Natural killer cell (primary cell): ENCODE data around the gene HCRTR1. TPM values are rescaled to one million over a fixed set of nuclear protein-coding genes. Genes with fewer than 3 reads are reported as not detected.
A peak's percentile ranks its signal among the peaks of the same experiment; 100 is the strongest.

Source experiments
- ATAC-seq, 3 donors: fragments of 150-1000 bp in 2 of 3; fragments of 200-7000 bp in 1 of 3; cut with Tn5 transposase; 1 replicate in 1 of 3; 2 replicates in 2 of 3; pipeline ENCODE4 v1.10.0; 2021; ENCODE audit warnings: mild to moderate bottlenecking in 2 of 3, moderate library complexity in 2 of 3
- DNase-seq, 2 donors: peaks; one replicate each; pipeline versions ENCODE4 v3.0.0 to v3.0.0-alpha.2; 2013 to 2021; ENCODE audit warnings: mixed read lengths in 1 of 2
- H3K27ac ChIP-seq: one replicate; pipeline ENCODE4 v1.5.1; 2013; ENCODE audit warnings: mild to moderate bottlenecking, low read length
- H3K27me3 ChIP-seq: one replicate; pipeline ENCODE4 v1.6.1; 2013; ENCODE audit warnings: low read length; ENCODE audit not compliant: control insufficient read depth, insufficient read depth
- H3K36me3 ChIP-seq: one replicate; pipeline ENCODE4 v1.6.1; 2013; ENCODE audit warnings: low read length; ENCODE audit not compliant: control insufficient read depth, insufficient read depth
- H3K4me1 ChIP-seq: one replicate; pipeline ENCODE4 v1.6.1; 2013; ENCODE audit warnings: low read length; ENCODE audit not compliant: control insufficient read depth, insufficient read depth
- H3K4me3 ChIP-seq: one replicate; pipeline ENCODE4 v1.5.1; 2013; ENCODE audit warnings: low read length
- H3K9me3 ChIP-seq: one replicate; pipeline ENCODE4 v1.6.1; 2013; ENCODE audit warnings: low read length; ENCODE audit not compliant: control insufficient read depth, insufficient read depth
- H3K27ac Mint-ChIP-seq, 2 donors: one replicate each; pipeline ENCODE4 v1.8.0; 2022; ENCODE audit warnings: mild to moderate bottlenecking in 2 of 2, mixed read lengths in 2 of 2, moderate library complexity in 1 of 2
- H3K27me3 Mint-ChIP-seq, 2 donors: one replicate each; pipeline ENCODE4 v1.8.0; 2022; ENCODE audit warnings: low read depth in 2 of 2, mixed read lengths in 2 of 2
- H3K36me3 Mint-ChIP-seq: one replicate; pipeline ENCODE4 v1.8.0; 2022; ENCODE audit warnings: mixed read lengths
- H3K4me1 Mint-ChIP-seq, 2 donors: one replicate each; pipeline ENCODE4 v1.8.0; 2022; ENCODE audit warnings: mixed read lengths in 2 of 2
- H3K4me3 Mint-ChIP-seq: one replicate; pipeline ENCODE4 v1.8.0; 2022; ENCODE audit warnings: mild to moderate bottlenecking, moderate library complexity, mixed read lengths
- H3K9me3 Mint-ChIP-seq, 2 donors: one replicate each; pipeline ENCODE4 v1.8.0; 2022; ENCODE audit warnings: mixed read lengths in 2 of 2
- WGBS: methylation state at CpG from one replicate; pipeline ENCODE4 v1.1.7; 2013; ENCODE audit warnings: missing lambda C conversion rate; ENCODE audit not compliant: insufficient coverage; 5-methylcytosine and 5-hydroxymethylcytosine counted together
- intact Hi-C: fragments of 100-400 bp; cut with micrococcal nuclease; formaldehyde crosslinking; loops from one replicate; pipeline ENCODE4 v1.14.2; 2022
- total RNA-seq, 4 donors: library from RNA; stranded (reverse); fragments of 120-200 nt in 1 of 4; gene quantifications; one replicate each; pipeline versions ENCODE4 v1.2.3 to v1.2.4, GENCODE V29; 2013 to 2022
- TF ChIP-seq, protein P1 (sequence below): fragments of 200-600 bp; IDR thresholded peaks from one replicate; pipeline ENCODE4 v1.8.0; 2022; ENCODE audit warnings: antibody characterized with exemption

Gene HCRTR1
- total RNA-seq, 3 donors from 2014 or later (not counting 1 experiment from before 2014, with no cell fraction given) = not detected

DNA sequence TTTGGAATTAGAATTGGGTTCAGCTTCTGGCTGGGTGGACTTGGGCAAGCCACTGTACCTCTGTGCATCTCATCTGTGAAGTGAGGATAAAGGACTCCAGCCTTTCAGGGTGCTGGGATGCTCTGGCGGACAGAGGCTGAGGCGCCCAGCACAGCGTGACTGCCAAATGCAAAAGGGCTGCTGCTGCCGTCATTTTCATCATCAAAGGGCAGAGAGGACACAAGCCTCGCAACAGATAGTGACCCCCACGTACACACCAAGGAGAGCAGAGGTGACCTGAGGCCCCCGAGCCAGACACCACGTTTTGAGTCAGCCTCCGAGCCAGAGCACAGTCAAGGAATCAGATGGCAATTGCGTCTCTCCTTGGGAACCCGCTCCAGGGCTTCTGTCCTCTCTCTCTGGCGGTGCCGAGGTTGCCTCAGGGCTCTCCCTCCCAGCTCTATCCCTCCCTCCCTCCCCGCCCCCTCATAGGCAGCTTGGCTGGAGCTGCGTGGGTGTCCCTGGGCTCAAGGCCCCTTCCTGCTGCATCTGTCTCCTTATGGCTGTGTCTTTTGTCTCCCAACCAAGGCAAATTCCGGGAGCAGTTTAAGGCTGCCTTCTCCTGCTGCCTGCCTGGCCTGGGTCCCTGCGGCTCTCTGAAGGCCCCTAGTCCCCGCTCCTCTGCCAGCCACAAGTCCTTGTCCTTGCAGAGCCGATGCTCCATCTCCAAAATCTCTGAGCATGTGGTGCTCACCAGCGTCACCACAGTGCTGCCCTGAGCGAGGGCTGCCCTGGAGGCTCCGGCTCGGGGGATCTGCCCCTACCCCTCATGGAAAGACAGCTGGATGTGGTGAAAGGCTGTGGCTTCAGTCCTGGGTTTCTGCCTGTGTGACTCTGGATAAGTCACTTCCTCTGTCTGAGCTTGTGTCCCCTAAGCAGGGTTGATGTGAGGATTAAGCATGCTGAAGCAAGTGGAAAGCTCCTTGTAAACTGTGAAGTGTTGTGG lies 9.0 kb downstream of the HCRTR1 start:
- Histone ChIP-seq H3K27ac (no peak overlapping the region), H3K36me3 (peaks cover 39% of the 10 kb centered on the region), H3K4me1 (no peaks in the 10 kb centered on the region), H3K4me3 (no peak overlapping the region), H3K27me3 (no peaks in the 10 kb centered on the region), H3K9me3 (no peaks in the 10 kb centered on the region)
- no peak for ATAC-seq
- no peak for DNase-seq
- Mint-ChIP-seq H3K4me3 (no peak overlapping the region), H3K4me1 (peaks cover 7 to 8% of the 10 kb centered on the region in 2 donors), H3K36me3 (no peaks in the 10 kb centered on the region), H3K27me3 (no peaks in the 10 kb centered on the region), H3K9me3 (no peaks in the 10 kb centered on the region), H3K27ac (peak overlapping the region in 1 of 2 donors; percentile 42)
- intact Hi-C loops = no loop called here
- TF ChIP-seq, protein P1, sequence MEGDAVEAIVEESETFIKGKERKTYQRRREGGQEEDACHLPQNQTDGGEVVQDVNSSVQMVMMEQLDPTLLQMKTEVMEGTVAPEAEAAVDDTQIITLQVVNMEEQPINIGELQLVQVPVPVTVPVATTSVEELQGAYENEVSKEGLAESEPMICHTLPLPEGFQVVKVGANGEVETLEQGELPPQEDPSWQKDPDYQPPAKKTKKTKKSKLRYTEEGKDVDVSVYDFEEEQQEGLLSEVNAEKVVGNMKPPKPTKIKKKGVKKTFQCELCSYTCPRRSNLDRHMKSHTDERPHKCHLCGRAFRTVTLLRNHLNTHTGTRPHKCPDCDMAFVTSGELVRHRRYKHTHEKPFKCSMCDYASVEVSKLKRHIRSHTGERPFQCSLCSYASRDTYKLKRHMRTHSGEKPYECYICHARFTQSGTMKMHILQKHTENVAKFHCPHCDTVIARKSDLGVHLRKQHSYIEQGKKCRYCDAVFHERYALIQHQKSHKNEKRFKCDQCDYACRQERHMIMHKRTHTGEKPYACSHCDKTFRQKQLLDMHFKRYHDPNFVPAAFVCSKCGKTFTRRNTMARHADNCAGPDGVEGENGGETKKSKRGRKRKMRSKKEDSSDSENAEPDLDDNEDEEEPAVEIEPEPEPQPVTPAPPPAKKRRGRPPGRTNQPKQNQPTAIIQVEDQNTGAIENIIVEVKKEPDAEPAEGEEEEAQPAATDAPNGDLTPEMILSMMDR = no peak
- WGBS = 93% methylated on average over 23 of the region's 23 CpGs

DNA sequence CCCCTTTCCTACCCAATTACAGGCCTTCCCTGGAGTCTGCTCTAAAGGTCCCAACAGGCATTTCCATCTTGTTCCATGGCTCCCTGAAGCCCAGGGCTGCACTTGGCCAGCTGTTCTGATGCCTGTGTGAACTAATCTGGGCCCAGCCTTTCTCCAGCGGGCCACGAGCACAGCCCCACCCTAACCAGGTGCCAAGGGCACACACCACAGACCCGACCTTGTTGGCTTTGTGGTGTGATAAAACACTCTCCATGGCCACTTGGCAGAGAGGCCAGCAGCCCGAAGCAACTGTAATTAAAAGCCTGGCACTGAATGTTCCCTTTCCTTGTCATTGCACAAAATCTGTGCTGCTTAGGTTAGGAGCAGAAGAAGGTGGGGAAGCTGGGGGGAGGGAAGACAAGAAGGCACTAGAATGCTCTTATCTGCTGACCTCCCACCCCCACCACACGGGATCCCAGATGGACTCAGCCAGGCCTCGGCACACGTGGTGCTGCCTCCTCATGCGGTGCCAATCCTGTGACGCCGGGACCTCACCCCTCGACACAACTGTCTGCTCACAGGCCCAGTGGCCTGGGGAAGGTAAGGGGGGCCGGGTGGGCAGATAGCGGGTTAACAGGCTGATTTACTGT lies 9.9 kb downstream of the HCRTR1 start:
- no peaks in the 10 kb centered on the region for H3K27me3 Mint-ChIP-seq
- H3K4me1 Mint-ChIP-seq = no peaks in the 10 kb centered on the region

DNA sequence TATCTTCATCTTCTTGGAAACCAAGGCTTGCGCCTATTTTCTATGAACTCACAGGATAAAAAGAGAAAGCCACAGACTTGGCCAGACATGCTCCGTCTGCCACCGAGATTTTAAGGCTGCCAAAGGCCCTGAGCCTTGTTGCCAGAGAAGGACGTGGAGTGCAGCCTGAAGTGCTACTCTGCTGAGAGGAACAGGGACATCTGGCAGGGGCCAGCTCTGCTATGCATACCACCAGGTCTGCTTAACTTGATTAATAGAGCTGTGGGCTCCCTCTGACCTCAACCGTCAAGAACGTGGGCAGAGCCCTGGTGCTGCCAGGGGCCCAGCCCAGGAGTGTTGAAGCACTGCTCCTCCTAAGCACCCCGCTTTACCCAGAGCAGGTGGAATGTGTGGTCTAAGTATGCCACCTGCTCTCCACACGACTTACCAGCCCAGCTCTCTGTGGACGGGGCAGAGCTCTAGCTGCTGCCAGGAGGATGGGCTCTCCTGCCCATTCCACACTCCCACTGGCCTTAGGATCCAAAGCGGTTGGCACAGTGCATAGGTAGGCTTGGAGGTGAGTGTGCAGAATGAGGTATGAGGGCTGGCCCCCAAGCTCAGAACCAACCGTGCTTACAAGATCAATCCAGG lies 10.6 kb downstream of the HCRTR1 start:
- no peak overlapping the region for H3K4me3 ChIP-seq
- Mint-ChIP-seq H3K36me3 (no peaks in the 10 kb centered on the region), H3K4me3 (no peak overlapping the region), H3K27ac (no peak overlapping the region), H3K27me3 (no peaks in the 10 kb centered on the region), H3K4me1 (no peaks in the 10 kb centered on the region), H3K9me3 (no peaks in the 10 kb centered on the region)
- intact Hi-C loops = no loop called here
- DNase-seq (no peak), ATAC-seq (no peak)
- no peak overlapping the region for H3K27ac ChIP-seq
- WGBS = 85% methylated on average over 11 of the region's 11 CpGs
- no peaks in the 10 kb centered on the region for H3K9me3 ChIP-seq
- no peaks in the 10 kb centered on the region for H3K27me3 ChIP-seq
- TF ChIP-seq, protein P1 = no peak
- H3K36me3 ChIP-seq = peaks cover 52% of the 10 kb centered on the region
- no peaks in the 10 kb centered on the region for H3K4me1 ChIP-seq

More for the DNA sequence above, 9.9 kb downstream of the HCRTR1 start:
- Histone ChIP-seq H3K27ac (no peak overlapping the region), H3K27me3 (no peaks in the 10 kb centered on the region), H3K9me3 (no peaks in the 10 kb centered on the region), H3K4me1 (no peaks in the 10 kb centered on the region), H3K4me3 (no peak overlapping the region), H3K36me3 (peaks cover 46% of the 10 kb centered on the region)
- intact Hi-C loops = no loop called here
- H3K27ac Mint-ChIP-seq = peak overlapping the region in 1 of 2 donors; percentile 42
- TF ChIP-seq, protein P1 = no peak
- DNase-seq (no peak), ATAC-seq (no peak)
- H3K4me3 Mint-ChIP-seq = no peak overlapping the region
- H3K36me3 Mint-ChIP-seq = no peaks in the 10 kb centered on the region
- H3K9me3 Mint-ChIP-seq = no peaks in the 10 kb centered on the region
- WGBS = 90% methylated on average over 13 of the region's 13 CpGs
